Measurements from ENCODE around the gene RAD51B.

RAD51B gene

DNA sequence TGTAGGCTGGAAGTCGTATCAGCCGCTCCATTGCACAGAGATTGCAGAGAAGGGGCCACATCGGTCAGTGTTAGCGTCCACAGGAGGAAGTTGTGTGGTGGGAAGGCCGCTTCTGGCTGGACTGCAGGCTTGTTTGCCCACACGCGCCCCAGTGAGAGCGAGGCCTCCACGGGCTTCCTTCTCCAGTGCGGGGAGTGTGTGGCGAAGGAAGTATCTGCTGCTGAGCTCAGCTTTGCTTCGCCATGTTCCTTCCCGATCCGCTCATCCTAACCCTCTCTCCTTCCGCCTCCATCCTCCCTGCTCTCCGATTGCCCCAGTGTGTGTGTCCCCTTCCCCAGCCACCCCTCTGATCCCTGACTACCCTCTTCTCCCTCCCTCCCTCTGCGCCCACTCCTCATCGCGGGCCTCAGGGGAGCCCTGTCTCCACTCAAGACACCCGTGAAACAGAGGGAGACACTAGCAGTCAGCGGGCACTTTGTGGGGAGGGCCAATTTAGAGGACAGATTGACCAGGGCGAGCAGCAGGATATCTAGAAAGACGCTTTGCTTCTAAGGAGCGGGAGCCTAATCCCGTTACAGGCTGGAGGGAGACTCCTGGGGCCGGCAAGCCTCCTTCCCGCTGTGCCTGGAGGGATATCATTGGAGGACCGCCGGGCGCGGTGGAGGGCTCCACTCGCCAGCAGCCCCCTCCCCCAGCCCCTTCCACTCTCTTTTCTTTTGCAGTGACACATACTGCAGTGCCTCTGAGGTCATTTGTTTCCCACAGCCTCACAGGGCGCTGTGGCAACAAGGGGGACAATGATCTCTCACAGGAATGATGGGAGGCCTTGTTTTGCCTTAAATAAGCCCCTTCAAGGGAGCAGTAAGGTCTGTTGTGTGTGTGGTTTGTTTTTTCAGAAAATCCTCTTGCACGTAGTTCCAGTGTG is 544.5 kb downstream of the RAD51B start:
- no peaks in the 10 kb centered on the region; the same call in 1 of the 2 replicates for H3K4me1 ChIP-seq
- TF ChIP-seq, protein P1, sequence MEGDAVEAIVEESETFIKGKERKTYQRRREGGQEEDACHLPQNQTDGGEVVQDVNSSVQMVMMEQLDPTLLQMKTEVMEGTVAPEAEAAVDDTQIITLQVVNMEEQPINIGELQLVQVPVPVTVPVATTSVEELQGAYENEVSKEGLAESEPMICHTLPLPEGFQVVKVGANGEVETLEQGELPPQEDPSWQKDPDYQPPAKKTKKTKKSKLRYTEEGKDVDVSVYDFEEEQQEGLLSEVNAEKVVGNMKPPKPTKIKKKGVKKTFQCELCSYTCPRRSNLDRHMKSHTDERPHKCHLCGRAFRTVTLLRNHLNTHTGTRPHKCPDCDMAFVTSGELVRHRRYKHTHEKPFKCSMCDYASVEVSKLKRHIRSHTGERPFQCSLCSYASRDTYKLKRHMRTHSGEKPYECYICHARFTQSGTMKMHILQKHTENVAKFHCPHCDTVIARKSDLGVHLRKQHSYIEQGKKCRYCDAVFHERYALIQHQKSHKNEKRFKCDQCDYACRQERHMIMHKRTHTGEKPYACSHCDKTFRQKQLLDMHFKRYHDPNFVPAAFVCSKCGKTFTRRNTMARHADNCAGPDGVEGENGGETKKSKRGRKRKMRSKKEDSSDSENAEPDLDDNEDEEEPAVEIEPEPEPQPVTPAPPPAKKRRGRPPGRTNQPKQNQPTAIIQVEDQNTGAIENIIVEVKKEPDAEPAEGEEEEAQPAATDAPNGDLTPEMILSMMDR (IDR thresholded peaks at IDR 0.05; ENCODE audit: low read depth, low read length): no peak
- no peaks in the 10 kb centered on the region for H3K27me3 ChIP-seq
- no peak overlapping the region for H3K4me3 ChIP-seq (ENCODE audit: low read depth, low read length)
- no peak for DNase-seq
- H3K9me3 ChIP-seq: no peaks in the 10 kb centered on the region
- H3K36me3 ChIP-seq: no peaks in the 10 kb centered on the region

DNA sequence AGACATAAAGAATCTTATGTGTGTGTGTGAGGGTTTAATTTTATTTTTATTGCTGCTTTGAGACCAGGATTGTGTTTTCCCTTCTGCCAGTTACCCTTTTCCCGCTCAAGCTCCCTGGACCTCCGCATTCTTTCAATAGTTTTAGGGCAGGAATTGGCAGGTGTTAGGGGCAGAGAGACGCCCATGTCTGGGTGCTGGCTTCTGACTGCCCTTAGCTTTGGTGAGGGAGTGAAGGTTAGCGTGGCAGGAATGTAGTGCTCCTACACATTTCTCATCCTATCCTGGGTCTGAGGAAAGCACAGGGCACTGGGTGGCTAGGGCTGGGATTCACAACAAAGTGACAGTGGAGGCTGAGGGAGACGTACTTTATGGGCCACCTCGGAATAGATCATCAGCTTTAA is 545.2 kb downstream of the RAD51B start:
- Histone ChIP-seq H3K9me3 (no peaks in the 10 kb centered on the region), H3K4me3 (ENCODE audit: low read depth, low read length) (no peak overlapping the region), H3K4me1 (no peaks in the 10 kb centered on the region; the same call in 1 of the 2 replicates), H3K27me3 (no peaks in the 10 kb centered on the region), H3K36me3 (no peaks in the 10 kb centered on the region)
- TF ChIP-seq, protein P1 (IDR thresholded peaks at IDR 0.05; ENCODE audit: low read depth, low read length): no peak
- no peak for DNase-seq

GRCh38 chr14:68365228-68365627 is 545.6 kb downstream of the RAD51B start:
- Histone ChIP-seq H3K9me3 (no peaks in the 10 kb centered on the region), H3K36me3 (no peaks in the 10 kb centered on the region), H3K4me3 (ENCODE audit: low read depth, low read length) (no peak overlapping the region), H3K27me3 (no peaks in the 10 kb centered on the region), H3K4me1 (no peaks in the 10 kb centered on the region; the same call in 1 of the 2 replicates)
- TF ChIP-seq, protein P1 (IDR thresholded peaks at IDR 0.05; ENCODE audit: low read depth, low read length): no peak
- no peak for DNase-seq

DNA sequence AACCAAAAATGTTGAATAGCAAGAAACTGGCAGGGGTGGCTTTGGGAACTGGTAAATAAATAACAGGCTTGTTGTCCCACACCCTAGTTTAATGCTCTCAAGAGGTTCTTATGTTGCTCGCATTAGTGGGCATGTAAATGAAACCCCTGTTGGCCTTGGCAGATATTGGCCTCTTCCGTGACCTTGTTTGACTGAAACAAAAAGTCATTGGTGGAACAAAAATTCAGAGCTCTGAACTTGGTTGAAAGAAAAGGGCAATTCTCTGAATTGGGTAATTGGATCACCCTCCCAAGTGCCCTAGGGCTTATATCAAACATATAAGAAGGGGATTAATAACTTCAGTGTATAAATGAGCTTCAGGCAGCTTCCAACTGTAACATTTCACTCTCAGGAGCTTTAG is 547.1 kb downstream of the RAD51B start:
- no peaks in the 10 kb centered on the region for H3K9me3 ChIP-seq
- no peak for DNase-seq
- no peak overlapping the region for H3K4me3 ChIP-seq (ENCODE audit: low read depth, low read length)
- no peaks in the 10 kb centered on the region for H3K27me3 ChIP-seq
- H3K4me1 ChIP-seq: no peaks in the 10 kb centered on the region; the same call in 1 of the 2 replicates
- no peaks in the 10 kb centered on the region for H3K36me3 ChIP-seq
- TF ChIP-seq, protein P1 (IDR thresholded peaks at IDR 0.05; ENCODE audit: low read depth, low read length): no peak

DNA sequence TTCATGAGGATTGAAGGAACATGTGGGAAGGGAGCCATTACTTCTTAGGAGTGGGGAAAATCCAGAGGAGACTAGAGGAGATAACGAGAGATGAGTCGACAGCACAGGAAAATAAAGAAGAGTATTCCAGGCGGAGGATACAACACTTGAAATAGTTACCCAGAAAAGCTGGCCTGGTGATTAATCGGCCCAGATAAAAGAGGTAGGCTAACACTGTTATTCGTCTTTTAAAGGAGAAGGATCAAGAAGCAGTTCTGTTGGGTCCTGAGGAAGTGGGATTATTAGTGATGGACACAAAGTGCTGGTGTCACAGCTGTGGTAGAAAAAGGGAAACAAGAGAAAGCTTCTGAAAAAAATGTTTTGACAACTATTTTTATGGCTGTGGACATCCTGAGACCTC is 548.0 kb downstream of the RAD51B start:
- Histone ChIP-seq H3K36me3 (no peaks in the 10 kb centered on the region), H3K4me3 (ENCODE audit: low read depth, low read length) (no peak overlapping the region), H3K4me1 (no peaks in the 10 kb centered on the region; the same call in 1 of the 2 replicates), H3K9me3 (no peaks in the 10 kb centered on the region), H3K27me3 (no peaks in the 10 kb centered on the region)
- TF ChIP-seq, protein P1 (IDR thresholded peaks at IDR 0.05; ENCODE audit: low read depth, low read length): no peak
- no peak for DNase-seq

DNA sequence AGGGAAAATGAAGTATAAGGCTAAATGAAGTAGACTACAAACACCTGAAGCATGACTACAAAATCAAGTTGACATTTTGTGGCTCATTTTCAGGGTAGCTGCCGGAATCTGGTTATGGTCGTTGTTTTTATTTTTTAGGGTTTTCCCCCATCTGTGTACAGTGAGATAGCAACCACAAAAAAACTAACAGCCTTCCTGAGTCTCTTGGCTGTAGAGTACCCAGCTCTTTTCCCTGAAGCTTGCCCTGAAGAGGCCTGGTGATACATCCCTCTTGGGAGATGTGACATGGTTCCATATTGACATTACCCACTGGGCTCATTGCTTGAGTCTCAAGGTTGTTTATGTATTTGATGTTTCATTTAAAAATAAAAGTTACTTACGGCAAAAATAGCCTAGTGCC is 549.3 kb downstream of the RAD51B start:
- TF ChIP-seq, protein P1 (IDR thresholded peaks at IDR 0.05; ENCODE audit: low read depth, low read length): no peak
- no peak for DNase-seq
- Histone ChIP-seq H3K4me3 (ENCODE audit: low read depth, low read length) (no peak overlapping the region), H3K4me1 (no peaks in the 10 kb centered on the region; the same call in 1 of the 2 replicates), H3K27me3 (no peaks in the 10 kb centered on the region), H3K9me3 (no peaks in the 10 kb centered on the region), H3K36me3 (no peaks in the 10 kb centered on the region)

All from BE2C (cell line).